MCF 10A (cell line): ENCODE measurements around the gene HAGH. TPM values are rescaled to one million over a fixed set of nuclear protein-coding genes. Genes with fewer than 3 reads are reported as not detected.

Experiments used
- BruUV-seq: library from RNA; stranded (reverse); fragments of 400-500 nt; replicated peaks from 2 replicates; lab custom pipeline; 2021; lab: Mats Ljungman, UMichigan
- CTCF ChIA-PET: fragments of 300-600 bp; sonication (Branson Sonifier 250); formaldehyde crosslinking; extraction: SDS; loops from one replicate; lab custom pipeline; 2021; ENCODE audit warnings: antibody characterized with exemption, inconsistent platforms; lab: Yijun Ruan, JAX
- POLR2A ChIA-PET: fragments of 300-600, 350-650 bp; sonication (Branson Sonifier 250); formaldehyde crosslinking; extraction: SDS; loops from one replicate; lab custom pipeline; 2020; ENCODE audit warnings: antibody characterized with exemption, inconsistent platforms; lab: Yijun Ruan, JAX
- DNase-seq: peaks from one replicate; pipeline ENCODE4 v3.0.0-alpha.2; 2018; ENCODE audit not compliant: unreplicated experiment
- H3K27ac Mint-ChIP-seq: one replicate; pipeline ENCODE4 v1.8.0; 2022; ENCODE audit warnings: mild to moderate bottlenecking, low read depth, mixed read lengths; ENCODE audit not compliant: unreplicated experiment
- H3K27me3 Mint-ChIP-seq: one replicate; pipeline ENCODE4 v1.8.0; 2022; ENCODE audit warnings: mixed read lengths; ENCODE audit not compliant: insufficient read depth, unreplicated experiment
- H3K36me3 Mint-ChIP-seq: one replicate; pipeline ENCODE4 v1.8.0; 2022; ENCODE audit warnings: mild to moderate bottlenecking, moderate library complexity, mixed read lengths; ENCODE audit not compliant: insufficient read depth, unreplicated experiment
- H3K4me1 Mint-ChIP-seq: one replicate; pipeline ENCODE4 v1.8.0; 2022; ENCODE audit warnings: mixed read lengths; ENCODE audit not compliant: insufficient read depth, unreplicated experiment
- H3K4me3 Mint-ChIP-seq: one replicate; pipeline ENCODE4 v1.8.0; 2022; ENCODE audit warnings: mild to moderate bottlenecking, moderate library complexity, mixed read lengths; ENCODE audit not compliant: unreplicated experiment
- H3K9me3 Mint-ChIP-seq: one replicate; pipeline ENCODE4 v1.8.0; 2022; ENCODE audit warnings: mixed read lengths; ENCODE audit not compliant: unreplicated experiment
- CTCF ChIP-seq: fragments of 200-600 bp; IDR thresholded peaks from one replicate; pipeline ENCODE4 v1.8.0; 2022; ENCODE audit warnings: antibody characterized with exemption, mild to moderate bottlenecking; ENCODE audit not compliant: unreplicated experiment
- intact Hi-C: fragments of 100-400 bp; cut with micrococcal nuclease; formaldehyde crosslinking; loops from 2 replicates; pipeline ENCODE4 v1.14.1; 2022
- total RNA-seq: library from RNA; stranded (reverse); gene quantifications from 2 replicates; pipeline ENCODE4 v1.2.3, GENCODE V29; 2022

The HAGH gene
- total RNA-seq, 1 experiment from 2014 or later = 44.5 TPM

GRCh38 chr16:1831186-1832075 is 4.8 kb upstream of the HAGH start:
- no peaks in the 10 kb centered on the region for H3K9me3 Mint-ChIP-seq
- POLR2A ChIA-PET = interaction anchor here (0.7 kb wide), 1 partner anchor 1174 kb away, joined by 4 read pairs; no protein-coding TSS in a partner anchor
- intact Hi-C loops = no loop called here
- peaks cover 17% of the 10 kb centered on the region for H3K4me1 Mint-ChIP-seq
- H3K27ac Mint-ChIP-seq = no peak overlapping the region
- peaks cover 18% of the 10 kb centered on the region for H3K36me3 Mint-ChIP-seq
- CTCF ChIA-PET = interaction anchor here (0.8 kb wide), 1 partner anchor 98 kb away, joined by 3 read pairs; no protein-coding TSS in a partner anchor
- DNase-seq = no peak
- no peak overlapping the region for H3K4me3 Mint-ChIP-seq
- no peaks in the 10 kb centered on the region for H3K27me3 Mint-ChIP-seq
- no TSS peak for BruUV-seq
- no peak for TF ChIP-seq CTCF

GRCh38 chr16:1830213-1830612 is 3.6 kb upstream of the HAGH start:
- H3K27me3 Mint-ChIP-seq = no peaks in the 10 kb centered on the region
- ChIA-PET POLR2A (interaction anchor here (1.6 to 4.2 kb wide), 2 partner anchors 48 to 135 kb away, joined by 9 to 30 read pairs; partner anchors contain the start of genes NUBP2, RPS2 and SPSB3), CTCF (interaction anchor here (0.6 to 0.7 kb wide), 2 partner anchors 33 to 178 kb away, joined by 3 read pairs; no protein-coding TSS in a partner anchor)

GRCh38 chr16:1828645-1829410 is 2.2 kb upstream of the HAGH start:
- Mint-ChIP-seq H3K4me1 (peaks cover 11% of the 10 kb centered on the region), H3K36me3 (peaks cover 20% of the 10 kb centered on the region), H3K27me3 (no peaks in the 10 kb centered on the region), H3K4me3 (peak overlapping the region; percentile 94), H3K27ac (no peak overlapping the region), H3K9me3 (no peaks in the 10 kb centered on the region)
- intact Hi-C loops = no loop called here
- BruUV-seq = no TSS peak
- no peak for DNase-seq
- ChIA-PET CTCF (interaction anchor here (0.5 kb wide), 1 partner anchor 465 kb away, joined by 4 read pairs; no protein-coding TSS in a partner anchor), POLR2A (interaction anchor here (1.6 to 6.1 kb wide), 6 partner anchors 8 to 326 kb away, joined by 9 to 58 read pairs (median 22); partner anchors contain the start of genes NUBP2, RPS2, SPSB3 and TRAF7)
- TF ChIP-seq CTCF = no peak

More at GRCh38 chr16:1830213-1830612, 3.6 kb upstream of the HAGH start:
- Mint-ChIP-seq H3K4me1 (peaks cover 17% of the 10 kb centered on the region), H3K4me3 (no peak overlapping the region), H3K9me3 (no peaks in the 10 kb centered on the region), H3K27ac (no peak overlapping the region), H3K36me3 (peaks cover 18% of the 10 kb centered on the region)
- DNase-seq = no peak
- intact Hi-C loops = no loop called here
- no TSS peak for BruUV-seq
- TF ChIP-seq CTCF = no peak
